ENCODE results near the gene C12orf54.
A peak's percentile ranks its signal among the peaks of the same experiment; 100 is the strongest.
"Not testable (repeated sequence)": the region's sequence is repeated elsewhere in the genome, so short reads cannot be mapped to it uniquely, and the experiment has no call there.

Gene C12orf54

GRCh38 chr12:48512855-48513254 is 30.6 kb downstream of the C12orf54 start:
- no peak for DNase-seq

- no peak for DNase-seq
These were observed 32.4 kb downstream of the C12orf54 start for GRCh38 chr12:48514728-48515127.

- not testable (repeated sequence) for DNase-seq
These were observed 38.1 kb downstream of the C12orf54 start for GRCh38 chr12:48520381-48520780.

GRCh38 chr12:48525332-48525731 is 43.0 kb downstream of the C12orf54 start, which contains the start of gene OR8S1:
OR8S1 (plus strand) TSS chr12:48525632; CDS start chr12:48525632, 0 bp downstream.
- no peak for DNase-seq

- no peak for DNase-seq
These were observed 45.8 kb downstream of the C12orf54 start for GRCh38 chr12:48527891-48528670.

- DNase-seq, result no peak
These were observed 50.3 kb downstream of the C12orf54 start for GRCh38 chr12:48532601-48533000.

- DNase-seq, result no peak
These were observed 54.3 kb downstream of the C12orf54 start for GRCh38 chr12:48536602-48537001.

- DNase-seq, result peak; percentile 28
These were observed 60.1 kb downstream of the C12orf54 start for GRCh38 chr12:48542300-48542928.

GRCh38 chr12:48545833-48546469 is 63.7 kb downstream of the C12orf54 start:
- no peak for DNase-seq

Data from effector CD8-positive, alpha-beta T cell (primary cell).